PFSK-1 (cell line): Measurements from ENCODE around the gene KRTAP10-6.

Experiments used
- FOXP2 ChIP-seq: optimal IDR thresholded peaks from 2 replicates; pipeline ENCODE3; 2011; ENCODE audit warnings: borderline replicate concordance, control low read depth, inconsistent platforms; ENCODE audit not compliant: insufficient read depth; ENCODE audit errors: extremely low read length, extremely low read depth
- POLR2AphosphoS5 ChIP-seq: IDR thresholded peaks from 2 replicates; pipeline ENCODE4 v1.6.1; 2012; ENCODE audit warnings: low read depth, mild to moderate bottlenecking, control low read depth, low read length, moderate library complexity
- SIN3A ChIP-seq: IDR thresholded peaks from 2 replicates; pipeline ENCODE4 v1.6.1; 2012; ENCODE audit warnings: mild to moderate bottlenecking, low read length, moderate library complexity, borderline replicate concordance; ENCODE audit not compliant: insufficient read depth
- TAF1 ChIP-seq: IDR thresholded peaks from 2 replicates; pipeline ENCODE4 v1.6.1; 2012; ENCODE audit warnings: low read length, control low read depth, borderline replicate concordance; ENCODE audit not compliant: insufficient read depth
- TF ChIP-seq, protein P1 (sequence below), 2 experiments: IDR thresholded peaks; 2 replicates each; pipeline versions ENCODE4 v1.6.1 to v1.8.0; 2011 to 2012; ENCODE audit warnings: low read depth in 2 of 2, low read length in 2 of 2, control low read depth in 1 of 2, inconsistent platforms in 1 of 2, mild to moderate bottlenecking in 1 of 2, moderate library complexity in 1 of 2; ENCODE audit not compliant: insufficient read depth in 1 of 2

Gene KRTAP10-6

DNA sequence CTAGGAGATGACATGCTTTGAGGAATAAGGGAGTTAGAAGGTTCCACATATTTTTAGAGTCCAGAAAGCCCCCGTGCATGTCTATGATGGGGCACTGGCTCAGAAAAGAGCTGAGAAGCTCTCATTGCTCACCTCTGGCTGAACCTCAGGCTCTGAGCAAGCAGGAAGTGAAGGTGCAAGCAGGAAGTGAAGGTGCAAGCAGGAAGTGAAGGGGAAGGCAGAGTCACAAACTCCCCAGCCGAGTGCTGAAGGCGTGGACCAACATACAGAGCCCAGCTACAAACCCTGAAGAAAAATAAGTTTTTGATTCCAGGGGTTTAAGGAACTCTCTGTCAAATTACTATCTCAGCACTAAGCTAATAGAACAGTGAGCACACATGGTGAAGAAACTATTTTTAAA is 26.6 kb upstream of the KRTAP10-6 start:
- TF ChIP-seq, protein P1, sequence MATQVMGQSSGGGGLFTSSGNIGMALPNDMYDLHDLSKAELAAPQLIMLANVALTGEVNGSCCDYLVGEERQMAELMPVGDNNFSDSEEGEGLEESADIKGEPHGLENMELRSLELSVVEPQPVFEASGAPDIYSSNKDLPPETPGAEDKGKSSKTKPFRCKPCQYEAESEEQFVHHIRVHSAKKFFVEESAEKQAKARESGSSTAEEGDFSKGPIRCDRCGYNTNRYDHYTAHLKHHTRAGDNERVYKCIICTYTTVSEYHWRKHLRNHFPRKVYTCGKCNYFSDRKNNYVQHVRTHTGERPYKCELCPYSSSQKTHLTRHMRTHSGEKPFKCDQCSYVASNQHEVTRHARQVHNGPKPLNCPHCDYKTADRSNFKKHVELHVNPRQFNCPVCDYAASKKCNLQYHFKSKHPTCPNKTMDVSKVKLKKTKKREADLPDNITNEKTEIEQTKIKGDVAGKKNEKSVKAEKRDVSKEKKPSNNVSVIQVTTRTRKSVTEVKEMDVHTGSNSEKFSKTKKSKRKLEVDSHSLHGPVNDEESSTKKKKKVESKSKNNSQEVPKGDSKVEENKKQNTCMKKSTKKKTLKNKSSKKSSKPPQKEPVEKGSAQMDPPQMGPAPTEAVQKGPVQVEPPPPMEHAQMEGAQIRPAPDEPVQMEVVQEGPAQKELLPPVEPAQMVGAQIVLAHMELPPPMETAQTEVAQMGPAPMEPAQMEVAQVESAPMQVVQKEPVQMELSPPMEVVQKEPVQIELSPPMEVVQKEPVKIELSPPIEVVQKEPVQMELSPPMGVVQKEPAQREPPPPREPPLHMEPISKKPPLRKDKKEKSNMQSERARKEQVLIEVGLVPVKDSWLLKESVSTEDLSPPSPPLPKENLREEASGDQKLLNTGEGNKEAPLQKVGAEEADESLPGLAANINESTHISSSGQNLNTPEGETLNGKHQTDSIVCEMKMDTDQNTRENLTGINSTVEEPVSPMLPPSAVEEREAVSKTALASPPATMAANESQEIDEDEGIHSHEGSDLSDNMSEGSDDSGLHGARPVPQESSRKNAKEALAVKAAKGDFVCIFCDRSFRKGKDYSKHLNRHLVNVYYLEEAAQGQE (IDR thresholded peaks at IDR 0.05; ENCODE audit: insufficient read depth in 1 of 2, low read depth in 2 of 2, low read length in 2 of 2): no peak
- no peak for TF ChIP-seq POLR2AphosphoS5
- no peak for TF ChIP-seq TAF1

DNA sequence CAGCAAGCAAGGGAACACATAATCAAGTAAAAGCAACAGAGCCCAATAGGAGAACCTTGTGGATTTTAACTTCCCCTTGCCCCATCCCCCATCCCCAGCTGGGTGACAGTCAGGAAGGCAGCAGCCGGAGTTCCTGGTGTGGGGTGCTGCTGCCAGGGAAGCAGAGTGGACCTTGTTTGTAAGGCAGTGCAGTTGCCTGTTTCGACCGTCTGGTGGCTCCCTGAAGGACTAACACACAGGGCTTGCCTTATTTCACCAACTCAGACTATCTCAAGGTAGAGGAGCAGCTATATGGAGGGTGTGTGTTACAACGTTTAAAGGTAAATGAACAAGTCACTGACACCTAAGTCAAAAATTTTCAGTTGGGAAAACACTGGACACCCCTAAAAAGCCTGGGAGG is 26.2 kb upstream of the KRTAP10-6 start:
- TF ChIP-seq, protein P1 (IDR thresholded peaks at IDR 0.05; ENCODE audit: insufficient read depth in 1 of 2, low read depth in 2 of 2, low read length in 2 of 2): no peak

DNA sequence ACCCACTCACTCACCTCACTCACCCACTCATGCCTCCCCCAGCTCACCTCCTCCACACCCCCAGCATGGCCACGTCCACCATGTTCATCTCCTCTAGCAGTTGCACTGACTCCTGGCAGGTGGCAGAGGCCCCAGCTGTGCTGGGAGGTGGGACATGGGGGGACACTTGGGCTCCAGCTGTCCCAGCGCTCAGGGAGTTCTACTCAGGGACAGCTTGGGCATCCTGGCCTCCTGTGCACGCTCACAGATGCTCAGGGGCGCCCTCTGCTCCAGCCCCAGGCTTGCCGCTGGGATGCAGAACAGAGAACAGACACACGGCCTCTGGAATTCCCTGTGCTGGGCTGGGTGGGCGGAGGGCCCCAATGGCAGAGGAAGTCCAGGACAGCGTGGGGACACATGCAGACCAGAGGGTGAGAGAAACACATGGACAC is 24.8 kb upstream of the KRTAP10-6 start:
- no peak for TF ChIP-seq POLR2AphosphoS5
- TF ChIP-seq FOXP2: no peak
- no peak for TF ChIP-seq TAF1
- TF ChIP-seq, protein P1 (IDR thresholded peaks at IDR 0.05; ENCODE audit: insufficient read depth in 1 of 2, low read depth in 2 of 2, low read length in 2 of 2): no peak

DNA sequence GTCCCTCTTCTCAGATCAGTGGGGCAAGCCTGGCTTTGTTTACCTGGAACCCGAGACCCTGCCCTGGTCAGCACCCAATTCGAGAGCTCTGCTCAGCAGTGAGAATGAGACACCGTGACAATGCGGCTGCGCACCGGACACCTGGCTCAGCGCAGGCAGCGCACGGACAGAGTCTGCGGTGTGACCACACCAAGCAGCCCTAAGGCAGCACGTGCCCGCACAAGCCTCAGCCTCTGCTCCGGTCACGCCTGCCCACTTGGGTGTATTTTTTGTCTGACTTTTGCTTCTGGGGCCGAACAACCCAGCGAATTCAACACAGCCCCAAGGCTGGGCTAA is 24.3 kb upstream of the KRTAP10-6 start:
- no peak for TF ChIP-seq SIN3A
- TF ChIP-seq, protein P1 (IDR thresholded peaks at IDR 0.05; ENCODE audit: insufficient read depth in 1 of 2, low read depth in 2 of 2, low read length in 2 of 2): no peak
- no peak for TF ChIP-seq TAF1
- TF ChIP-seq POLR2AphosphoS5: no peak
- no peak for TF ChIP-seq FOXP2

DNA sequence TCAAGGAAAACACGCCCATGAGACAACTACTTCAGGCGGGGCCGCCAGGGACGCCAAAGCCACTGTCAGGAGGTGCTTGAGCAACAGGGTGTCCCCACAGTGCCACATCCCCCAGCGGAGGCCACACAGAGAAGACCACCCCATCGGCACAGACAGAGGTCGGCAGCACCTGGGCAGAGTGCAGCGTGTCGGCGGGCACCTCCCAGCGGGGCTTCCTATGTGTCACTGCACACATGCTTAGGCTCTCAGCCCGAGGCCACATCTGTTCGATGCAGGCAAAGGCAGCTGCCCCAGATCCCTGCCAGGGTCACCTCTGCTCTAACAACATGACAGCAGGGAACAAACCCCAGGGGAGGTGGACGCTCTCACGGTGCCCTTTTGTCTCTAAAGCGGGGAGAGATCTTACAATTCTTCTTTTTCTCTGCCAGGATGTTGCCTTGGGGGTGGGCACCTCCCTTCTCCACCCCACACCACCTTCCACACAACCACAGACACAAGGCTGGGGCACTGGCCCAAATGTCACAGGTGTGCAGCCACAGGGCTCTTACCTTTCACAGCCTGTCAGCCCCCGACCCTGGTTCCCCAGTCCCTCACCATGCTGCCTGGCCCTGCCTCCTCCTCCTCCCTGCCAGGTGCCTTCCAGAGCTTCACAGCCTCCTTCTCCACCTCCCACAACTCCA is 23.7 kb upstream of the KRTAP10-6 start:
- TF ChIP-seq, protein P1 (IDR thresholded peaks at IDR 0.05; ENCODE audit: insufficient read depth in 1 of 2, low read depth in 2 of 2, low read length in 2 of 2): no peak
- no peak for TF ChIP-seq FOXP2
- TF ChIP-seq POLR2AphosphoS5: no peak
- no peak for TF ChIP-seq SIN3A
- TF ChIP-seq TAF1: no peak
